PC-9 (cell line): Measurements from ENCODE around the gene TPRN. TPM values are rescaled to one million over a fixed set of nuclear protein-coding genes. Genes with fewer than 3 reads are reported as not detected.

Source experiments
- BruUV-seq: library from RNA; stranded (reverse); fragments of 400-500 nt; replicated peaks from 2 replicates; lab custom pipeline; 2021; lab: Mats Ljungman, UMichigan
- CTCF ChIA-PET: fragments of 300-600 bp; sonication (Branson Sonifier 250); formaldehyde crosslinking; loops from one replicate; lab custom pipeline; 2022; ENCODE audit warnings: antibody characterized with exemption; lab: Charles Lee
- POLR2A ChIA-PET: fragments of 300-600 bp; sonication (Branson Sonifier 250); formaldehyde crosslinking; loops from one replicate; lab custom pipeline; 2022; ENCODE audit warnings: antibody characterized with exemption; ENCODE audit not compliant: unreplicated experiment; lab: Charles Lee
- DNase-seq, 2 experiments: peaks; one replicate each; pipeline versions ENCODE4 v3.0.0 to v3.0.0-alpha.2; 2015 to 2022; ENCODE audit warnings: mixed read lengths in 1 of 2
- H2AFZ ChIP-seq: fragments of 200-600 bp; sonication (generic); 2 replicates; pipeline ENCODE4 v1.8.1; 2017; ENCODE audit warnings: antibody characterized with exemption
- H3F3A ChIP-seq: fragments of 200-600 bp; sonication (generic); 2 replicates; pipeline ENCODE4 v1.8.1; 2017; ENCODE audit warnings: antibody characterized with exemption, mild to moderate bottlenecking, low read depth; ENCODE audit not compliant: insufficient read depth
- H3K27ac ChIP-seq: fragments of 200-600 bp; sonication (generic); 2 replicates; pipeline ENCODE4 v1.6.1; 2016; ENCODE audit warnings: mixed run types
- H3K27me3 ChIP-seq: fragments of 200-600 bp; sonication (generic); 2 replicates; pipeline ENCODE4 v1.6.1; 2016; ENCODE audit warnings: low read depth, mixed run types; ENCODE audit not compliant: insufficient read depth
- H3K36me3 ChIP-seq: fragments of 200-600 bp; sonication (generic); 2 replicates; pipeline ENCODE4 v1.6.1; 2016; ENCODE audit warnings: low read depth, mixed run types
- H3K4me1 ChIP-seq: fragments of 200-600 bp; sonication (generic); replicated peaks from 2 replicates; pipeline ENCODE4 v1.6.1; 2016; ENCODE audit warnings: mixed run types; ENCODE audit not compliant: insufficient read depth
- H3K4me2 ChIP-seq: fragments of 200-600 bp; sonication (generic); 2 replicates; pipeline ENCODE4 v1.6.1; 2017; ENCODE audit warnings: mixed run types
- H3K4me3 ChIP-seq: fragments of 200-600 bp; sonication (generic); 2 replicates; pipeline ENCODE4 v1.6.1; 2016; ENCODE audit warnings: mixed run types
- H3K79me2 ChIP-seq: fragments of 200-600 bp; sonication (generic); 2 replicates; pipeline ENCODE4 v1.6.1; 2017; ENCODE audit warnings: low read depth, mixed run types
- H3K9me2 ChIP-seq: fragments of 200-600 bp; sonication (generic); 2 replicates; pipeline ENCODE4 v1.8.1; 2017; ENCODE audit warnings: mild to moderate bottlenecking; ENCODE audit not compliant: insufficient read depth
- H3K9me3 ChIP-seq: fragments of 200-600 bp; sonication (generic); 2 replicates; pipeline ENCODE4 v1.8.1; 2016; ENCODE audit warnings: low read depth; ENCODE audit not compliant: insufficient read depth
- H4K20me1 ChIP-seq: fragments of 200-600 bp; sonication (generic); 2 replicates; pipeline ENCODE4 v1.8.1; 2017; ENCODE audit not compliant: insufficient read depth
- CTCF ChIP-seq: fragments of 200-600 bp; sonication (generic); conservative IDR thresholded peaks from 2 replicates; pipeline ENCODE4 v1.6.1; 2017; ENCODE audit warnings: mixed run types, antibody characterized with exemption, mild to moderate bottlenecking, moderate library complexity
- EZH2 ChIP-seq: fragments of 200-600 bp; sonication (generic); IDR thresholded peaks from 2 replicates; pipeline ENCODE4 v1.8.0; 2017; ENCODE audit warnings: antibody characterized with exemption, low read depth
- intact Hi-C: fragments of 100-400 bp; cut with micrococcal nuclease; formaldehyde crosslinking; loops from one replicate; pipeline ENCODE4 v1.10.0; 2022; ENCODE audit not compliant: unreplicated experiment
- total RNA-seq: library from RNA; stranded (reverse); gene quantifications from 2 replicates; pipeline ENCODE4 v1.2.3, GENCODE V29; 2021

Gene TPRN
- total RNA-seq, 1 experiment from 2014 or later = 61.8 TPM

GRCh38 chr9:137228968-137229896 lies 28.7 kb upstream of the TPRN start:
- ChIA-PET CTCF (no interaction called here), POLR2A (no interaction called here)
- TF ChIP-seq CTCF (no peak), EZH2 (no peak)

GRCh38 chr9:137228506-137228967 lies 28.0 kb upstream of the TPRN start:
- H4K20me1 ChIP-seq = no peaks in the 10 kb centered on the region
- DNase-seq = peak; percentile 59 to 80
- peaks cover 7% of the 10 kb centered on the region; the same call in 1 of the 2 replicates for H3K79me2 ChIP-seq
- POLR2A ChIA-PET = interaction anchor here (0.6 kb wide), 1 partner anchor 12 kb away, joined by 7 read pairs; no protein-coding TSS in a partner anchor
- intact Hi-C loops = no loop called here
- peak overlapping the region; percentile 71 for H3K4me2 ChIP-seq
- no peak for TF ChIP-seq EZH2
- no peak for TF ChIP-seq CTCF
- H3K27ac ChIP-seq = no peak overlapping the region
- no peaks in the 10 kb centered on the region for H3K36me3 ChIP-seq
- H3F3A ChIP-seq = peaks cover 41% of the 10 kb centered on the region
- BruUV-seq = no TSS peak
- H3K9me2 ChIP-seq = no peaks in the 10 kb centered on the region
- no peaks in the 10 kb centered on the region for H3K27me3 ChIP-seq
- CTCF ChIA-PET = interaction anchor here (2.3 kb wide), 1 partner anchor 39 kb away, joined by 15 read pairs; the partner anchor contains the start of gene SSNA1
- H2AFZ ChIP-seq = no peak overlapping the region
- no peaks in the 10 kb centered on the region for H3K9me3 ChIP-seq
- peaks cover 55% of the 10 kb centered on the region for H3K4me1 ChIP-seq
- H3K4me3 ChIP-seq = peak overlapping the region; percentile 29; the same call in 1 of the 2 replicates

More at GRCh38 chr9:137228968-137229896, 28.7 kb upstream of the TPRN start:
- Histone ChIP-seq H3K4me3 (peak overlapping the region; percentile 29; the same call in 1 of the 2 replicates), H3K36me3 (no peaks in the 10 kb centered on the region), H3K4me2 (peak overlapping the region; percentile 71), H3K9me3 (no peaks in the 10 kb centered on the region), H3K27me3 (no peaks in the 10 kb centered on the region), H3K9me2 (no peaks in the 10 kb centered on the region), H4K20me1 (no peaks in the 10 kb centered on the region), H3K27ac (no peak overlapping the region), H3K4me1 (peaks cover 50% of the 10 kb centered on the region), H3F3A (peaks cover 34% of the 10 kb centered on the region), H2AFZ (no peak overlapping the region), H3K79me2 (peaks cover 7% of the 10 kb centered on the region; the same call in 1 of the 2 replicates)
- DNase-seq = no peak
- no TSS peak for BruUV-seq
- intact Hi-C loops = no loop called here

GRCh38 chr9:137227853-137228505 lies 27.4 kb upstream of the TPRN start:
- Histone ChIP-seq H3K9me3 (no peaks in the 10 kb centered on the region), H3K4me2 (peak overlapping the region; percentile 99), H3F3A (peaks cover 43% of the 10 kb centered on the region), H2AFZ (no peak overlapping the region), H3K9me2 (no peaks in the 10 kb centered on the region), H3K36me3 (no peaks in the 10 kb centered on the region), H3K79me2 (peaks cover 7% of the 10 kb centered on the region; the same call in 1 of the 2 replicates), H3K4me3 (peak overlapping the region; percentile 29; the same call in 1 of the 2 replicates), H3K27me3 (no peaks in the 10 kb centered on the region), H4K20me1 (no peaks in the 10 kb centered on the region), H3K27ac (peak overlapping the region; percentile 79), H3K4me1 (peaks cover 55% of the 10 kb centered on the region)
- DNase-seq = peak in 1 of 2 experiments; percentile 67
- POLR2A ChIA-PET = interaction anchor here (0.5 to 1.5 kb wide), 5 partner anchors 13 to 39 kb away, joined by 3 to 7 read pairs (median 4); partner anchors contain the start of gene TUBB4B
- TF ChIP-seq CTCF (no peak), EZH2 (no peak)
- CTCF ChIA-PET = interaction anchor here (0.6 to 2.3 kb wide), 5 partner anchors 9 to 410 kb away, joined by 3 to 15 read pairs (median 3); partner anchors contain the start of gene SSNA1
- intact Hi-C loops = loop anchor here (1.0 to 2.0 kb wide), 6 partner anchors 29 to 181 kb away; partner anchors contain the start of genes ANAPC2, NPDC1, SAPCD2 and SSNA1
- BruUV-seq = no TSS peak
